Dermis blood vessel endothelial cell (primary cell): ENCODE data around the gene OCA2. TPM values are rescaled to one million over a fixed set of nuclear protein-coding genes. Genes with fewer than 3 reads are reported as not detected.
"Not testable (repeated sequence)": the region's sequence is repeated elsewhere in the genome, so short reads cannot be mapped to it uniquely, and the experiment has no call there.

Source experiments
- DNase-seq: peaks from one replicate; pipeline ENCODE4 v3.0.0; 2010
- total RNA-seq: library from RNA; depleted of rRNA; stranded (reverse); fragments of >200 nt; gene quantifications from 2 replicates; pipeline ENCODE4 v1.2.3, GENCODE V29; 2014

Gene OCA2
- total RNA-seq = not detected in 2 replicates

DNA sequence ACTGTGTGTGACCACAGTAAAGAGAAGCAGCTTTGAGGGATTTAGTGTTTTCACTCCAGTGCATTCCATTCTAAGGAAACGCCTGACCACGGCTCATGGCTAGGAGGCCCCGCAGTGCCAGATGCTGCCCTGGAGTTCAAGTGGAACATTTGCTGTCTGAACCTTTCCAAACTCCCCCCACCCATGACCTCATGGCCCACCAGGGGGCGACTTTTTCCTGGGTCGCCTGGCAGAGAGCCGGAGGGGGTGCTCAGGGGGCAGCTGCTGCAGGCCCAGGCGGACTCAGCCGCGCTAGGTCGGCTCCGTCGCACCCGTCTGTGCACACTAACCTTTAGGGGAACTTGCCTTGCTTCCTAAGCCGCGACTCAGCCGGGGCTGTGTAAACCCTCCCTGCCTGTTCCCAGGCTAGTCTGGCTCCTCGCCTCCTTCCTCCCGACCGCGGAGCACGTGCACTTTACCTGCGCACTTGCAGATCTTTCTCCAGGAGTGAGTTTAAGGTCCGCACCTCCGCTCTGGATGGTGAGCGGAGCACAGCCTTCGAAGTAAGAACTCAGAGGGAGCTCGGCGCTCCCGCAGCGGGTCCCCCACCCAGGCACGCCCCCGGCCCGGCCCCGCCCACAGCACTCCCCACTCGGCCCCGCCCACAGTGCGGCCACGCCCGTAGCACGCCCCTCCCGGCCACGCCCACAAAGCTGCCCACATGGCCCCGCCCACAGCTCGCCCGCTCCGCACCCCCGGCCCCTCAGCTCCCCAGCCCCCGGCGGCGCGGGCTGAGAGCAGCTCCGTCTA, at the start of gene OCA2:
Gene OCA2 (minus strand): TSS at position 550 of the 789 bp plus-strand sequence. CDS start 17,441 bp downstream, outside the sequence.
- DNase-seq = peak; percentile 27

DNA sequence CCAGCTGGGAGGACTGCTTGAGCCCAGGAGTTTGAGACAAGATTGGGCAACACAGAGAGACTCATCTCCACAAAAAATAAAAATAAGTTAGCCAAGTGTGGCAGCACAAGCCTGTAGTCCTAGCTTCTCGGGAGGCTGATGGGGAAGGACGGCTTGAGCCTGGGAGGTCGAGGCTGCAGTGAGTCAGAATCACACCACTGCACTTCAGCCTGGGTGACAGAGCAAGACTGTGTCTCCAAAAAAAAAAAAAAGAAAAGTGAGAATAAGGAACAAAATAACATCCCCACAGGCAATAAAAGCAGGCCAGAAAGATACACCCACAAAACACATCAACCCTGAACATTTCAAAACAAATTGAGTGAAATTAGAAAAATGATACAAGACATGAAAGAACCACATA, 48.7 kb upstream of the OCA2 start:
- DNase-seq = no peak

DNA sequence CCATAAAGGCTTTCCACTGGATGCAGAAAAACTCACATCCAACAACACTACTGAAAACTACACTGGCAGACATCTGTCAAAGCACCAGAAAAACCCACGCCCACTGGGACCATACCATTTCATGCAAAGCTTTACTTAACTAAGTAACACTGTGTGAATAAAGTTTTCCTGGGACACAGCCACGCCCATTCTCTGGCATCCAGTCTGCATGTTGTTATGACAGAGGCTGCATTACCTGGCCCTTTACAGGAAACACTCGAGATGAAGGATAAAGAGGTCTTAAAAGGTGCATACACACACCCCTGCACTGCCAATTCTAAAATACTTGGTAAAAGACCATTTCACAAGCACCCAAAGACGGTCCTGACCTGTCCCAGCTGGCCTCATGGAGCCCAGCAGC, 46.3 kb upstream of the OCA2 start:
- not testable (repeated sequence) for DNase-seq

DNA sequence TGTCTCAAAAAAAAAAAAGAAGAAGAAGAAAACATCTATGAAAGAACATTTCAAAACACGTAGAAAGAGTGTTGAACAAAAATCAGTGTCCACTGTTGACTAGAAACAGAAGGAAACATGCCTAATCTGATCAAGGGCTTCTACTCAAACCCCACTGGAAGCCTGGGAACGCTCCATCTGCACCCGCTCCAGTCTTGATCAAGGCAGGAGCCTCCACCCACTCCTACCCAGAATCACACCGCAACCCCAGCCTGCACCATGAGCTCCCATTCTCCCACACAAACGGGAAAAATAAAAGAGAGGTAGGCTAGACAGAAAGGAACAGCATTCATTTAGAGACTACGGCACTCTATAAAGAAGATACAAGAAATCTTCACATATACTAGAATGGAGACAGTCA, 40.9 kb upstream of the OCA2 start:
- DNase-seq = no peak

- not testable (repeated sequence) for DNase-seq
Measured at GRCh38 chr15:28137408-28138039, 38.4 kb upstream of the OCA2 start.

DNA sequence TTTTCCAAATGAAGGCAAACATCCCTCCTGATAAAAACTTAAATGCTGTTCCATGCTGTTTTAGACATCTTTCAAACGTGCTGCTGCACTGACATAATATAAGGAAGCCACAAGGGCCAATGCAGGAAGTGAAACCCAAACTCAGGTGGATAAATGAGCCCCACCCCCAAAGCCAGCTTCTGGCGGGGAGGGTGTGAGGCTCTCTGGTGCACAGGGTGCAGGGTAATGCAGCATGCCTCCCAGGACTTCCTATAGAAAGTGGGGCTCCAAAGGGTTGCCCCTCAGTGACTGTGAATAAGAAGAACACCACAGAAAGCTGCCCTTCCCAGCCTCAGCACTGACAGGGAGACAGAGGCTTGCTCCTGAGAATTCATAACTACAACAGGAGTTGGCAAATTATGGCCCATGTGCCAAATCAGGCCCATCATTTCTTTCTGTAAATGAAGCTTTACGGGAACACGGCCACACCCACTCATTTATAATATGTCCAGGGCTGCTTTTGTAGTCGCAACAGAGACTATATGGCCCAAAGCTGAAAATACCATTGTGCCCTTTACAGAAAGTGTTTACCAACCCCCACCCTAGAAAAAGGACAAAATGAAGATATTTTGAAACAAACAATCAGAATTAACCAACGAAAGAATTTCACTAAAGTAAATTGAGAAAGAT, 37.3 kb upstream of the OCA2 start:
- not testable (repeated sequence) for DNase-seq

- no peak for DNase-seq
Measured at GRCh38 chr15:28133281-28133680, 34.2 kb upstream of the OCA2 start.

- peak; percentile 63 for DNase-seq
Measured at GRCh38 chr15:28132524-28133275, 33.6 kb upstream of the OCA2 start.

DNA sequence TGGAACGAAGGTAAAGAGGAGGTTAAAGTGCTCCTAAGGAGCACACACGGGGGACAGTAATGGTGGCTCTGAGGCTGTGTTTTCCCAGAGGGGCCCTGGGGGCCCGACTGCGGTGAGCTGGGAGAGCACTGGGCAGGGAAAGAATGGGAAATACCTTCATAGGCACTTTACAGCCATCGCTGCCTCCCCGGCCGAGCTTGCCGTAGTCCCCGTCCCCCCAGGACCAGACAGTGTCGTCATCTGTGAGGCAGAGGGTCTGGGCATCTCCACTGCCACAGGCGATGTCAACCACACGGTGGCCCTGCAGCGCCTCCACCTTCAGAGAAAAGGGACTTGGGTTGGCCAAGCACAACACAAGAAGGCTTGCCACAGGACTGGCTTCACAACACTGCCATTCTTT, 32.8 kb upstream of the OCA2 start:
- no peak for DNase-seq

- DNase-seq = no peak
Measured at GRCh38 chr15:28131400-28131799, 32.3 kb upstream of the OCA2 start.

GRCh38 chr15:28130651-28131050, 31.5 kb upstream of the OCA2 start:
- no peak for DNase-seq

DNA sequence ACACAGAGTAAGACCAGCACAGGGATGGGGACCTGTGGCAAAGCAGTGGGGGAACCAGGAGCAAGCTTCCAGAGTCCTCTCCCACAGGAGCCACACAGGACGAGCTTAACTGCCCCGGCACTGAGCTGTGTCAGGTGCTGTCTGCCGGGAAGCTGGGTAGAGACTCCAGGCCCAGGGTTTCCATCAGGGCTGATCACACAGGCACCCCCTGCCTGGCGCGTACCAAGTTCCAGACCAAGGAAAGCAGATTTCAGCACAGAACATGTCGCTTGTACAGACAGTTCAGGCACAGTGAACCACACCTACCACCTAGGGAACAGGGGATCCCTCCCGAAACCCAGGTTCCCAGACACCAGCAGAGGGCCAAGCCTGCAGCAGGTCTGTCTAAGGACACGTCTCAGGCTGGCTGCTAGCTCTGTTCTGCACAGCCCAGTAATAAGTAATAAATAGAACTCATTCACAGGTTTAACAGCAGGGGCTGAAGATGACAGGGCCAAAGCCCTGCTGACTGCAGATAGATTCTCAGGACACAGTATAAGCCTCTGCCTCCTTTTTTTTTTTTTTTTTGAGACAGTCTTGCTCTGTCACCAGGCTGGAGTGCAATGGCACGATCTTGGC, 30.2 kb upstream of the OCA2 start:
- DNase-seq = no peak

DNA sequence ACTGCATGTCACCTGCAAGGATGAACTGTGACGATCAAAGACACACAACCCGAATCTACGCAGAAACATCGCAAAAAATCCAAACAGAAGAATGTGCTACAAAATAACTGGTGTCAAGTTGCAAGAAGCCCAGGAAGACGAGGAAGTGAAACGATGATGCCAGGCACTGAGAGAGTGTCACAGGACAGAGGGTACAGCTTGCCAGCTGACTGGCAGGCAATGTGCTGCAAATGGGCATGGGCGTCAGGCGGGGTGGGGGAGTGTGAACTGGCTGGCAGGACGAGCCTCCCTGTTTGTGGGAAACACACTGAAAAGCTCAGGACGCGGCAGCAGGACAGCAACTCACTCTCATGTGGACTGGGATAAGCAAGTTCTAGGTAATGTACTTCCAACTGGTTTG, 28.9 kb upstream of the OCA2 start:
- DNase-seq = no peak

- DNase-seq = no peak
Measured at GRCh38 chr15:28127036-28127435, 27.9 kb upstream of the OCA2 start.

GRCh38 chr15:28125673-28126651, 26.8 kb upstream of the OCA2 start:
- DNase-seq = peak; percentile 83

- no peak for DNase-seq
Measured at GRCh38 chr15:28124841-28125240, 25.7 kb upstream of the OCA2 start.

- DNase-seq = peak; percentile 86
Measured at GRCh38 chr15:28123408-28124023, 24.4 kb upstream of the OCA2 start.

DNA sequence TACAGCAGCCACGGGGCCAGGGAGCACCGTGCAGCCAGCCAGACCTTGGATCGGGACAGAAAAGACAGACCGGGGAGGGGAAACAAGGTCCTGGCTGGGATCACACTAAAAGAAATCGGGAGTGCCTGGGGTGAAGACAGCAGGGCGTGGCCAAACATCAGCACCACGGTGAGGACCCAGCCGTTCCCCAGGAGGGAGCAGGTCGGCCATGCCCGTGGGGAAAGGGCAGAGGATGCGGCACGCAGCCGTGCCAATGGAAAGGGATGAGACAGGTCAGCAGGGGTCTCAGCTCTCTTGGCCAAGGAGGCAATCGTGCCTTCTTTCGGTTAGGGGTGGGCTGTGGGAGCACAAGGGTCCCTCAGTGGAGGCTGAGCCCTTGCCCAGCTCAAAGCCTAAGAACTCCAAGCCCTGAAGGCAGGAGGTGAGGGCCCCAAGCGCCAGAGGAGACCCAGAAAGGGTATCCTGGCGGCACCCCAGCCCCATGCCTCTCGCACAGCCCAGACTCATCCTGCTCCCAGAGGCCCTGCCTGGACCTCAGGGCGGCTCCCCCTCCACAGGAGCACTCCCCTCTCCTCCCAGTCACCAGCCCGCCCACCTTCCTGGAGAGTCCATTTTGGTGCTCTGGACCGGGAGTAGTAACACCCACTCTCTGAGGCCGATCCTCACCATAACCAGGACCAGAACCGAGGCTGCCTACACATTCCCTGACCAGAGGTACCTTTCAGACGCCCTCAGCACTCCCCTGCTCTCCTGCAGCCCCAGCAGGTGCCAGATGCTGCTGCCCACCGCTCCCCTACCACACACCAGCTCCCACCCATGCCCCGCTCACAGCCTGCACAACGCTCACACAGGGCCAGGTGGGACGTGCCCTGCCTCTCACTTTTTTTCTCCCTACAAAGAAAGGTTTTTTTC, 23.2 kb upstream of the OCA2 start:
- DNase-seq = no peak

DNA sequence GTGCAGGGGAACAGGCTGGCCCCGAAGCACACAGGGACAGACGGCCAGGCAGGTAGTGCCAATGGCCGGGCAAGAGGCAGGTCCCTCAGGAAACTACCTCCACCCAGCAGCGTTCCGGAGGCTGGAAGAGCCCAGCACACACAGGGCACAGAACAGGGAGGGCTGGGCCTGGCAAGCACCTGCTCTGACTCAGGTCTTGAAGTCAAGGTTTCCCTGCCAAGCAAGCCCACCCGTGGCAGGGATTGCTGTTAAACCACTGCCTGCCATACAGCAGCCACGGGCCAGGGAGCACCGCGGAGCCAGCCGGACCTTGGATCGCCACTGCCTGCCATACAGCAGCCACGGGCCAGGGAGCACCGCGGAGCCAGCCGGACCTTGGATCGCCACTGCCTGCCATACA, 22.5 kb upstream of the OCA2 start:
- not testable (repeated sequence) for DNase-seq

DNA sequence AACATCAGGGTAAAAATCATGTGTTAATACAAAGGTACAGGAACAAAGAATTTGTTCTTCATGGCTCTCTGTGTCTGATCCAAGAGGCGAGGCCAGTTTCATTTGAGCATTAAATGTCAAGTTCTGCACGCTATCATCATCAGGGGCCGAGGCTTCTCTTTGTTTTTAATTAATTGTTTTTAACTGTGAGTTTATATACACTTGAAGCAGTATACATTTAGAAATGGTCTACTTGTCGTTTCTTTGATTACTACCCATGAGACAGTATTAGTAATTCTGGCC, 21.2 kb upstream of the OCA2 start:
- no peak for DNase-seq
